Esophagus squamous epithelium (tissue), 5 donors: ENCODE data around the gene RPL13A. TPM values are rescaled to one million over a fixed set of nuclear protein-coding genes. Genes with fewer than 3 reads are reported as not detected.

Experiments used
- DNase-seq: peaks from one replicate; lab custom pipeline; 2025; lab: John Stamatoyannopoulos, UW
- H3K27ac ChIP-seq, 4 donors: fragments of 200-600 bp; sonication (generic); one replicate each; pipeline ENCODE4 v1.5.1; 2016 to 2019; ENCODE audit warnings: mild to moderate bottlenecking in 1 of 4
- H3K27me3 ChIP-seq, 4 donors: fragments of 200-600 bp; sonication (generic); 1 replicate in 3 of 4; 2 replicates in 1 of 4; pipeline versions ENCODE4 v1.5.1 to v1.6.0; 2017 to 2021; ENCODE audit warnings: antibody characterized with exemption in 1 of 4
- H3K36me3 ChIP-seq, 3 donors: fragments of 200-600 bp; sonication (generic); one replicate each; pipeline ENCODE4 v1.5.1; 2016 to 2019
- H3K4me1 ChIP-seq, 3 donors: fragments of 200-600 bp; sonication (generic); one replicate each; pipeline ENCODE4 v1.5.1; 2017 to 2019
- H3K4me3 ChIP-seq, 4 donors: fragments of 200-600 bp; sonication (generic); 1 replicate in 3 of 4; 2 replicates in 1 of 4; pipeline ENCODE4 v1.5.1; 2016 to 2019; ENCODE audit warnings: mild to moderate bottlenecking in 2 of 4, moderate library complexity in 1 of 4
- H3K9me3 ChIP-seq, 3 donors: fragments of 200-600 bp; sonication (generic); one replicate each; pipeline ENCODE4 v1.5.1; 2016 to 2019
- POLR2A ChIP-seq, 4 donors: fragments of 450-650 bp; IDR thresholded peaks; one replicate each; pipeline ENCODE4 v1.6.1; 2017; ENCODE audit warnings: antibody characterized with exemption in 4 of 4, mild to moderate bottlenecking in 4 of 4, moderate library complexity in 3 of 4
- WGBS, 2 donors: methylation state at CpG; one replicate each; pipeline ENCODE4 v1.1.5; 2018; 5-methylcytosine and 5-hydroxymethylcytosine counted together
- intact Hi-C: fragments of 100-400 bp; cut with DNase I; formaldehyde crosslinking; loops from one replicate; pipeline ENCODE4 v1.15.0; 2022
- total RNA-seq, 4 donors: library from RNA; depleted of rRNA; stranded (reverse); fragments of >200 nt; gene quantifications; one replicate each; pipeline ENCODE4 v1.1.0, GENCODE V29; 2016
- TF ChIP-seq, protein P1 (sequence below), 6 experiments: fragments of 450-650 bp in 4 of 6; fragments of 200-600 bp in 2 of 6; sonication (generic) in 2 of 6; IDR thresholded peaks; one replicate each; pipeline ENCODE4 v1.5.1; 2016 to 2019; ENCODE audit warnings: antibody characterized with exemption in 6 of 6, mild to moderate bottlenecking in 4 of 6, moderate library complexity in 4 of 6
- donor health status: DM: yes; HTN: yes; CAD: no.

The RPL13A gene
- total RNA-seq, 4 donors from 2014 or later: 1,642 to 4,119 (median 2,165) TPM

GRCh38 chr19:49502866-49503581 is 15.6 kb downstream of the RPL13A start:
- no peak for DNase-seq

DNA sequence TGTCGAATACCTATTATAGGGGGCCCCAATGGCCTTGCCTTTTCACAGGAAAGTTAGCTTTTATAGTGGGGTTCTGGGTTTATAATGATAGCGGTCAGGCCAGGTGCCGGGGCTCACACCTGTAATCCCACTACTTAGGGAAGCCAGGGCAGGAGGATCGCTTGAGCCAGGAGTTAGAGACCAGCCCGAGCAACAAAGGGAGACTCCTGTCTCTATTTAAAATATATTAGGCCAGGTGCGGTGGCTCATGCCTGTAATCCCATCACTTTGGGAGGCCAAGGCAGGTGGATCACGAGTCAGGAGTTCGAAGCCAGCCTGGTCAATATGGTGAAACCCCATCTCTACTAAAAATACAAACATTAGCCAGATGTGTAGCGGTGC is 16.2 kb downstream of the RPL13A start:
- WGBS, 2 donors: 61 to 80% methylated on average over 1 to 3 of the region's 9 CpGs
- peak overlapping the region in 1 of 4 donors; percentile 21 for H3K27ac ChIP-seq
- H3K4me3 ChIP-seq: no peak overlapping the region
- H3K9me3 ChIP-seq: no peaks in the 10 kb centered on the region
- DNase-seq: no peak
- H3K4me1 ChIP-seq: peaks cover 20 to 52% (median 22%) of the 10 kb centered on the region in 3 donors
- no peaks in the 10 kb centered on the region for H3K27me3 ChIP-seq
- intact Hi-C loops: no loop called here
- H3K36me3 ChIP-seq: peaks cover 8 to 16% (median 16%) of the 10 kb centered on the region in 3 donors
- TF ChIP-seq, protein P1, sequence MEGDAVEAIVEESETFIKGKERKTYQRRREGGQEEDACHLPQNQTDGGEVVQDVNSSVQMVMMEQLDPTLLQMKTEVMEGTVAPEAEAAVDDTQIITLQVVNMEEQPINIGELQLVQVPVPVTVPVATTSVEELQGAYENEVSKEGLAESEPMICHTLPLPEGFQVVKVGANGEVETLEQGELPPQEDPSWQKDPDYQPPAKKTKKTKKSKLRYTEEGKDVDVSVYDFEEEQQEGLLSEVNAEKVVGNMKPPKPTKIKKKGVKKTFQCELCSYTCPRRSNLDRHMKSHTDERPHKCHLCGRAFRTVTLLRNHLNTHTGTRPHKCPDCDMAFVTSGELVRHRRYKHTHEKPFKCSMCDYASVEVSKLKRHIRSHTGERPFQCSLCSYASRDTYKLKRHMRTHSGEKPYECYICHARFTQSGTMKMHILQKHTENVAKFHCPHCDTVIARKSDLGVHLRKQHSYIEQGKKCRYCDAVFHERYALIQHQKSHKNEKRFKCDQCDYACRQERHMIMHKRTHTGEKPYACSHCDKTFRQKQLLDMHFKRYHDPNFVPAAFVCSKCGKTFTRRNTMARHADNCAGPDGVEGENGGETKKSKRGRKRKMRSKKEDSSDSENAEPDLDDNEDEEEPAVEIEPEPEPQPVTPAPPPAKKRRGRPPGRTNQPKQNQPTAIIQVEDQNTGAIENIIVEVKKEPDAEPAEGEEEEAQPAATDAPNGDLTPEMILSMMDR (IDR thresholded peaks at IDR 0.05): no peak
- no peak for TF ChIP-seq POLR2A (IDR thresholded peaks at IDR 0.05)

More at GRCh38 chr19:49502866-49503581, 15.6 kb downstream of the RPL13A start:
- peak overlapping the region in 1 of 4 donors; percentile 21 for H3K27ac ChIP-seq
- H3K27me3 ChIP-seq: no peaks in the 10 kb centered on the region
- peaks cover 14 to 22% (median 19%) of the 10 kb centered on the region in 3 donors for H3K36me3 ChIP-seq
- WGBS, 2 donors: 36 to 47% methylated on average over 14 of the region's 14 CpGs
- TF ChIP-seq, protein P1 (IDR thresholded peaks at IDR 0.05): peak; percentile 37 to 69 (median 62)
- TF ChIP-seq POLR2A (IDR thresholded peaks at IDR 0.05): no peak
- H3K4me3 ChIP-seq: peak overlapping the region in 1 of 4 donors; percentile 10
- no peaks in the 10 kb centered on the region for H3K9me3 ChIP-seq
- intact Hi-C loops: no loop called here
- peaks cover 22 to 57% (median 25%) of the 10 kb centered on the region in 3 donors for H3K4me1 ChIP-seq

GRCh38 chr19:49506575-49507105 is 19.2 kb downstream of the RPL13A start:
- 22 to 34% methylated on average over 6 to 8 of the region's 8 CpGs for WGBS, 2 donors
- H3K27ac ChIP-seq: no peak overlapping the region
- intact Hi-C loops: loop anchor here (2.0 to 5.0 kb wide), 2 partner anchors 36 to 64 kb away; no protein-coding TSS in a partner anchor

GRCh38 chr19:49507803-49508494 is 20.5 kb downstream of the RPL13A start:
- TF ChIP-seq, protein P1 (IDR thresholded peaks at IDR 0.05): no peak
- TF ChIP-seq POLR2A (IDR thresholded peaks at IDR 0.05): no peak

More at GRCh38 chr19:49506575-49507105, 19.2 kb downstream of the RPL13A start:
- Histone ChIP-seq H3K36me3 (no peaks in the 10 kb centered on the region), H3K4me1 (peaks cover 0 to 30% (median 4%) of the 10 kb centered on the region in 3 donors), H3K9me3 (no peaks in the 10 kb centered on the region), H3K27me3 (no peaks in the 10 kb centered on the region), H3K4me3 (no peak overlapping the region)
- no peak for TF ChIP-seq POLR2A (IDR thresholded peaks at IDR 0.05)
- TF ChIP-seq, protein P1 (IDR thresholded peaks at IDR 0.05): peak; percentile 69 to 83 (median 80)
- DNase-seq: no peak

More at GRCh38 chr19:49507803-49508494, 20.5 kb downstream of the RPL13A start:
- intact Hi-C loops: loop anchor here (2.0 to 5.0 kb wide), 2 partner anchors 34 to 63 kb away; no protein-coding TSS in a partner anchor
- Histone ChIP-seq H3K36me3 (no peaks in the 10 kb centered on the region), H3K9me3 (no peaks in the 10 kb centered on the region), H3K27ac (no peak overlapping the region), H3K4me1 (peaks cover 10 to 36% (median 12%) of the 10 kb centered on the region in 3 donors), H3K27me3 (no peaks in the 10 kb centered on the region), H3K4me3 (no peak overlapping the region)
- no peak for DNase-seq
- WGBS, 2 donors: 82 to 89% methylated on average over 8 to 10 of the region's 12 CpGs
